ENCODE results near the gene SLC23A3. TPM values are rescaled to one million over a fixed set of nuclear protein-coding genes. Genes with fewer than 3 reads are reported as not detected.
"Not testable (repeated sequence)": the region's sequence is repeated elsewhere in the genome, so short reads cannot be mapped to it uniquely, and the experiment has no call there.

The SLC23A3 gene
- total RNA-seq, 8 experiments from 2014 or later = 0.13 to 3.4 (median 0.54) TPM

- Histone ChIP-seq H3K4me1 (replicated peaks in 1 of 2) (peaks cover 7 to 11% of the 10 kb centered on the region in 2 donors), H3K4me3 (no peak overlapping the region), H3K27ac (no peak overlapping the region)
- ATAC-seq (replicated peaks in 6 of 8) = no peak
- 46 to 95% (median 87%) methylated on average over 1 to 9 of the region's 18 CpGs; no CpG with 5 or more reads in 2 of the 10 experiments for WGBS, 10 experiments
- in situ Hi-C loops (cut with MboI; ENCODE audit: low pct_unique_long_range_greater_than_20kb in 2 of 9, low sequenced_read_pairs in 9 of 9, unreplicated experiment in 9 of 9) = no loop called here
Measured at GRCh38 chr2:219209236-219210195, 39.7 kb upstream of the SLC23A3 start.

- H3K4me1 ChIP-seq (replicated peaks in 1 of 2) = peaks cover 7 to 11% of the 10 kb centered on the region in 2 donors
- WGBS, 10 experiments = 57 to 100% (median 84%) methylated on average over 1 to 10 of the region's 17 CpGs; no CpG with 5 or more reads in 1 of the 10 experiments
- no peak for ATAC-seq (replicated peaks in 6 of 8)
- peak overlapping the region in 3 of 5 donors; percentile 55 to 72 (median 57) for H3K4me3 ChIP-seq
- H3K27ac ChIP-seq = peak overlapping the region in 1 of 2 donors; percentile 87
- in situ Hi-C loops (cut with MboI; ENCODE audit: low pct_unique_long_range_greater_than_20kb in 2 of 9, low sequenced_read_pairs in 9 of 9, unreplicated experiment in 9 of 9) = no loop called here
Measured at GRCh38 chr2:219207884-219208740, 38.3 kb upstream of the SLC23A3 start.

GRCh38 chr2:219207134-219207883 is 37.5 kb upstream of the SLC23A3 start:
- peak overlapping the region; percentile 34 to 87 for H3K27ac ChIP-seq
- peak in 1 of 8 experiments; percentile 9 for ATAC-seq (replicated peaks in 6 of 8)
- H3K4me1 ChIP-seq (replicated peaks in 1 of 2) = peaks cover 7 to 11% of the 10 kb centered on the region in 2 donors
- in situ Hi-C loops (cut with MboI; ENCODE audit: low pct_unique_long_range_greater_than_20kb in 2 of 9, low sequenced_read_pairs in 9 of 9, unreplicated experiment in 9 of 9) = no loop called here
- peak overlapping the region; percentile 54 to 91 (median 57) for H3K4me3 ChIP-seq
- WGBS, 10 experiments = 0 to 57% (median 24%) methylated on average over 1 to 9 of the region's 22 CpGs; no CpG with 5 or more reads in 5 of the 10 experiments

DNA sequence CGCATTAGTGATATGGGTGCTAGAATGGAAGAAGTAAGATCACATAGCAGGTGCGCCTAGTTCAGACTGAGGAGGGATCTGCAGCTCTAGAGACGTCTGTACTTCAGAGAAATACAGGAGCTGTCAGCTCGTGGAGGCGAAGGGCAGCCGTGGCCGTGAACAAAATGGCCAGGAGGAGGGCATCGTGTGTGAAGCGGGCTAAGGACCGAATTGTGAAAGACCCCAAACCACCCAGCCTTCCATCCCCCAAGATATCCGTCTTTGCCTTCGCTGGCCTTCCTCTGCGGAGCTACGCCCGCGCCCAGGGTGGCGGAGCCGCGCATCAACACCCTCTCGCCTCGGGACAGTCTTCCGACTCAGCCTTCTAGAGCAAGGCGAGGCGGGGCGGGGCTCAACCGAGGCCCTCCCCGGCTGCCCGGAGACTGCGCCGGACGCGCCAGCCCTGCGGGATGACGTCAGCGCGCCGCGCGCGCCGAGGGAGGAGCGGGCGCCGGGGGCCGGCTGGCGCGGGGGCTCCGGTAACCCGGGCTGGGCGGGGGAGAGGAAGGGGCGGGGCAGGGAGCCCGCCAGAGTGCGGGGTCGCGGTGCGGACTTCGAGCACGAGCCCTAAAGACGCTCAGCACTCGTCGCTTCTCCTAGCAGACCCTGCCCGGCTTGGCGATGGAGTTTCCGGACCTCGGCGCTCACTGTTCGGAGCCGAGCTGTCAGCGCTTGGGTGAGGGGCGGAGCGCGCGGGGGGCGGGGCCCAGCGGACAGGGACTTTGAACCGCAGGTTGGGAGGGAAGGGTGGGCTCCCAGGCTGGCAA is 36.7 kb upstream of the SLC23A3 start, which contains the start of gene ZFAND2B:
Gene ZFAND2B, plus strand, starts transcription at position 455 of the 806 bp plus-strand sequence. Its CDS starts 206 bp downstream, at position 661.
- H3K4me3 ChIP-seq = peak within 1 kb of the TSS; percentile 54 to 91 (median 57)
- WGBS, 10 experiments = 0 to 60% (median 1%) methylated on average over 1 to 8 of the region's 76 CpGs; no CpG with 5 or more reads in 4 of the 10 experiments
- in situ Hi-C loops (cut with MboI; ENCODE audit: low pct_unique_long_range_greater_than_20kb in 2 of 9, low sequenced_read_pairs in 9 of 9, unreplicated experiment in 9 of 9) = no loop called here
- peak within 1 kb of the TSS; percentile 83 to 87 for H3K27ac ChIP-seq
- H3K4me1 ChIP-seq (replicated peaks in 1 of 2) = peaks cover 7 to 11% of the 10 kb centered on the region in 2 donors
- peak; percentile 93 to 95 (median 94) for ATAC-seq (replicated peaks in 6 of 8)

DNA sequence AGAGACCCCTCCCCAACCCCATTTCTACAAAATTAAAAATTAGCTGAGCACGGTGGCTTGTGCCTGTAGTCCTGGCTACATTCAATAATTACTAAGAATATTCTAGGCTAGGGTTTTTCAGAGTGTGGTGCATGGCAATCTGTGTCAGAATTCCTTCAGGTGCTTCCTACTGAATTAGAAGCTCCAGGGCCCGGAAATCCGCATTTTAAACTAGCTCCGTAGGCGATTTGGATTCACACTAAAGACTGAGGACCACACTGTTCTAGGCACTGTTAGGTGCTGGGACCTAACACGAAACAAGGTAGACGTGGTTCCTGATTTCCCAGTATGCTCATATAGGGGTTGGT is 36.1 kb upstream of the SLC23A3 start:
- WGBS, 10 experiments = 3 to 45% (median 14%) methylated on average over 2 to 7 of the region's 7 CpGs; no CpG with 5 or more reads in 2 of the 10 experiments
- in situ Hi-C loops (cut with MboI; ENCODE audit: low pct_unique_long_range_greater_than_20kb in 2 of 9, low sequenced_read_pairs in 9 of 9, unreplicated experiment in 9 of 9) = no loop called here
- Histone ChIP-seq H3K27ac (peak overlapping the region; percentile 83 to 87), H3K4me1 (replicated peaks in 1 of 2) (peaks cover 7 to 11% of the 10 kb centered on the region in 2 donors), H3K4me3 (peak overlapping the region; percentile 54 to 91 (median 57))
- ATAC-seq (replicated peaks in 6 of 8) = no peak

DNA sequence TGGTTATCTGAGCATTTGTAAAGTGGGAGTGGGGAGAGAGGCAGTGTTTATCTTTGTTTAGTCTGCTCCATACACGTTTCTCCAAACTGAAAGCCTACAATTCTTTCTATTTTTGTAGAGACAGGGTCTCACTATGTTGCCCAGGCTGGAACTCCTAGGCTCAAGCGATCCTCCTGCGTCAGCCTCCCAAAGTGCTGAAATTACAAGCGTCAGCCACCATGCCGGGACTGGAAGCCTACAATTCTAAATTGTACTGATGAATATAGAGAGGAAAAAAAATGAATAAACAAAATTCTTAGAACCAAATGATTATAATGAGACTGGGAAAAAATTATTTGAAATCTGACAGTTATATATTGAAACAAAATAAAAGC is 35.3 kb upstream of the SLC23A3 start:
- in situ Hi-C loops (cut with MboI; ENCODE audit: low pct_unique_long_range_greater_than_20kb in 2 of 9, low sequenced_read_pairs in 9 of 9, unreplicated experiment in 9 of 9) = no loop called here
- H3K27ac ChIP-seq = no peak overlapping the region
- WGBS, 10 experiments = 72 to 100% (median 89%) methylated on average over 2 to 5 of the region's 5 CpGs
- ATAC-seq (replicated peaks in 6 of 8) = no peak
- H3K4me1 ChIP-seq (replicated peaks in 1 of 2) = peaks cover 7 to 11% of the 10 kb centered on the region in 2 donors
- no peak overlapping the region for H3K4me3 ChIP-seq

GRCh38 chr2:219204425-219205164 is 34.8 kb upstream of the SLC23A3 start:
- in situ Hi-C loops (cut with MboI; ENCODE audit: low pct_unique_long_range_greater_than_20kb in 2 of 9, low sequenced_read_pairs in 9 of 9, unreplicated experiment in 9 of 9) = no loop called here
- WGBS, 10 experiments = 47 to 100% (median 84%) methylated on average over 1 to 6 of the region's 7 CpGs; no CpG with 5 or more reads in 1 of the 10 experiments
- ATAC-seq (replicated peaks in 6 of 8) = no peak
- Histone ChIP-seq H3K4me1 (replicated peaks in 1 of 2) (peaks cover 7 to 11% of the 10 kb centered on the region in 2 donors), H3K27ac (no peak overlapping the region), H3K4me3 (no peak overlapping the region)

- H3K4me3 ChIP-seq; H3K4me1 ChIP-seq (replicated peaks in 1 of 2); in situ Hi-C loops (cut with MboI; ENCODE audit: low pct_unique_long_range_greater_than_20kb in 2 of 9, low sequenced_read_pairs in 9 of 9, unreplicated experiment in 9 of 9); H3K27ac ChIP-seq; ATAC-seq (replicated peaks in 6 of 8): not testable (repeated sequence)
- WGBS, 10 experiments = 100% methylated on average over 1 of the region's 21 CpGs; no CpG with 5 or more reads in 9 of the 10 experiments
Measured at GRCh38 chr2:219201331-219201730, 31.5 kb upstream of the SLC23A3 start.

DNA sequence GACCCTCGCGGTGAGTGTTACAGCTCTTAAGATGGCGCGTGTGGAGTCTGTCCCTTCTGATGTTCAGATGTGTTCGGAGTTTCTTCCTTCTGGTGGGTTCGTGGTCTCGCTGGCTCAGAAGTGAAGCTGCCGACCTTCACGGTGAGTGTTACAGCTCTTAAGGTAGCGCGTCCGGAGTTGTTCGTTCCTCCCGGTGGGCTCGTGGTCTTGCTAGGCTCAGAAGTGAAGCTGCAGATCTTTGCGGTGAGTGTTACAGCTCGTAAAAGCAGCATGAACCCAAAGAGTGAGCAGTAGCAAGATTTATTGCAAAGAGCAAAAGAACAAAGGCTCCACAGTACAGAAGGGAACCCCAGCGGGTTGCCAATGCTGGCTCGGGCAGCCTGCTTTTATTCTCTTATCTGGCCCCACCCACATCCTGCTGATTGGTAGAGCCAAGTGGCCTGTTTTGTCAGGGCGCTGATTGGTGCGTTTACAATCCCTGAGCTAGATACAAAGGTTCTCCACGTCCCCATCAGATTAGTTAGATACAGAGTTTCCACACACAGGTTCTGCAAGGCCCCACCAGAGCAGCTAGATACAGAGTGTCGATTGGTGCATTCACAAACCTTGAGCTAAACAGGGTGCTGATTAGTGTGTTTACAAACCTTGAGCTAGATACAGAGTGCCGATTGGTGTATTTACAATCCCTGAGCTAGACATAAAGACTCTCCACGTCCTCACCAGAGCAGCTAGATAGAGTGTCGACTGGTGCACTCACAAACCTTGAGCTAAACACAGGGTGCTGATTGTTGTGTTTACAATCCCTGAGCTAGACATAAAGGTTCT is 30.9 kb upstream of the SLC23A3 start:
- in situ Hi-C loops (cut with MboI; ENCODE audit: low pct_unique_long_range_greater_than_20kb in 2 of 9, low sequenced_read_pairs in 9 of 9, unreplicated experiment in 9 of 9); H3K27ac ChIP-seq; H3K4me3 ChIP-seq; ATAC-seq (replicated peaks in 6 of 8); H3K4me1 ChIP-seq (replicated peaks in 1 of 2): not testable (repeated sequence)
- 66 to 95% (median 80%) methylated on average over 1 to 15 of the region's 26 CpGs; no CpG with 5 or more reads in 3 of the 10 experiments for WGBS, 10 experiments

GRCh38 chr2:219199470-219200211 is 29.8 kb upstream of the SLC23A3 start:
- H3K27ac ChIP-seq = no peak overlapping the region
- no peaks in the 10 kb centered on the region for H3K4me1 ChIP-seq (replicated peaks in 1 of 2)
- no peak overlapping the region for H3K4me3 ChIP-seq
- 55 to 100% (median 85%) methylated on average over 2 to 11 of the region's 12 CpGs; no CpG with 5 or more reads in 3 of the 10 experiments for whole genome bisulfite sequencing, 10 experiments
- in situ Hi-C loops (cut with MboI; ENCODE audit: low pct_unique_long_range_greater_than_20kb in 2 of 9, low sequenced_read_pairs in 9 of 9, unreplicated experiment in 9 of 9) = no loop called here
- peak in 2 of 8 experiments; percentile 56 to 57 for ATAC-seq (replicated peaks in 6 of 8)
